GM18517 (cell line): ENCODE results near the gene REPS1.
"Not testable (repeated sequence)": the region's sequence is repeated elsewhere in the genome, so short reads cannot be mapped to it uniquely, and the experiment has no call there.

Source experiments
- ATAC-seq: cut with Tn5 transposase; IDR thresholded peaks from one replicate; pipeline ENCODE4 v1.9.1; 2021; ENCODE audit warnings: mild to moderate bottlenecking, moderate library complexity; ENCODE audit not compliant: unreplicated experiment

The REPS1 gene

DNA sequence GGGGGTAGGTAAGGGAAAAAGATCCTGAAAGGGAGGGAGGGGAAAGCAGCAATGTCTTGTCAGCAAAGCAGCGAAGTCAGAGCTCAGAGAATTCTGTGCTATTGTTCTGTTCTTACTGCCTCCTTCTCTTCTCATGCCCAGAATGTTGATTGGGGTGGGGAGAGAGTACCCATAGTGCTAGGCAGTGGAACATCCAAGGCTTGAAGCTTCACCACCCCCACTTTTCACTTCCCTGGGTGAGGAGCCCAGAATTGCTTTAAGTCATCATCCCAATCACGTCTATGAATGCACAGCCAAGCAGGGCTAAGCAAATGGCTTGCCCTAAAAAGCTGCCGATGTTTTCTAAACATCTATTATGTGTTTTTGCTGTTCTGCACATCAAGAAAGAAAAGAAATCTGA, 16.5 kb downstream of the REPS1 start:
- ATAC-seq = no peak

DNA sequence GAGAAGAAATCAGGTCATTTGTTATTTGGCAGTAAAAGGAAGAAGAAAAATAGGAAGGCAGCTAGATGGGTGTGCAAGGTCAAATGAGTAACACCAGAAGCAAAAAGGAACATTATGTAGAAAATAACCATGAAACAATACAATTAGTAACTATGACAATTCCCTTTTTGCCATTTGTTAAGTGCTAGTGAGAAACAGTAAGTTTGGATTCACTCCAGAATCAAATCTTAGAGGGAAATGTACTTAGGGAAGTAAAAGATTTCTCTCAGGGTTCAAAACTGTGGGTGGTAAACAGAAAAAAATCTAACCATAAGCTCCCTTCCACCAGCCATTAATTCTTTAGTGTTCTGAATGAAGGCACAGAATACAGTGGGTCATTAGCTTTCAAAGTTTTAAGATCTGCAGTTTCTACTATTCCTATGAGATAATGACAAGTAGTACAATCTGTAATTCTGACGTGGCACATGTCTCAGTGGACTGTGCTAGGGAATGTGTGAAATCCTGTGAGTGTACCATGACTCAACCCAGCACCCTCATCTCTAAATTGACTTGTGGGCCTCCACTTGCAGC, 17.1 kb downstream of the REPS1 start:
- ATAC-seq = no peak

DNA sequence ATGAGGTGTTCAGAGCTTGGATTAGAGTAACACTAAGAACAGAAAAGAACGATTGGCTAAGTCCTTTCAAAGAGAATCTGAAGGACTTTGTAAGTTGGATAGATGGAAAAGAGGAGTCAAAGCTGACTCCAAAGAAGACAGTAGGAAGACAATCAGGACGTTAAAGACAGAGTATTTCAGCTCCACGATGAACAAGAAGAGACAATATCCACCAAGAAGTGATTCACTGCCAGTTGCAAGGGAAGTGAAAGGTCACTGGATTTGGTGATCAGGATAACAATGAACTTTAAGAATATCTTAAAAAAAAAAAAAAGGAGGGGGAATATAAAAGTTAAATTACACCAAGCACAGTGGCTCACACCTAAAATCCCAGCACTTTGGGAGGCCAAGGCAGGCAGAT, 17.9 kb downstream of the REPS1 start:
- no peak for ATAC-seq

DNA sequence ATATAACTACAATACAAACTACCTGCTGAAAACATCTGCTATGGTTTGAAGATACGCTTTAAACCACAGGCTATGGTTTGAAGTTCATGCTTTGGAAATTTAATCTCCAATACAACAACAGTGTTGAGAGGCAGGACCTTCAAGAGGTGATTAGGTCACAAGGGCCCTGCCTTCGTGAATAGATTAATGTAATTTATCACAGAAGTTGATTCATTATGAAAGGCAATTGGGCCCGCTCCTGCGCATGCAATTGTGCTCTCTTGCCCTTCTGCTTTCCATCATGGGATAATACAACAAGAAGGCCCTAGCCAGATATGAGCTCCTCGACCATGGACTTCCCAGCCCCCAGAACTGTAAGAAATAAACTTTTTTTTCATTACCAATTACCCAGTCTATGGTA, 21.2 kb downstream of the REPS1 start:
- ATAC-seq = no peak

DNA sequence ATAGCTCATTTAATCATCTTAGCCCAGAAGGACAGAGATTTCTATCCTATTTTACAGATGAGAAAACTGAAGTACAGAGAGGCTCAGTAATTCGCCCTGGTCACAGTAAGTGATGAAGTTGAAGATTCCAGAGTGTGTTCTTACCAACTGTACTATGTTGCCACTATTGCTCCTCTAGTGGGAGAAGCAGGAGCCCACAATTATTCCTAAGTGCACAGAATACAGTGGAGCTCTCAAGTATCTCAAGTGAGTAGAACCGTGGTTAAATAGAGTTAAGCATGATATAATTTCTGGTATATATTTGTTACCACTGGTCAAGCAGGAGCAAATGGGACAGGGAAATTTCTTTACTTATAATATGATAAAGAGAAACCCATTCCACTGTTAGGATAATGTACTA, 22.1 kb downstream of the REPS1 start:
- ATAC-seq = no peak

DNA sequence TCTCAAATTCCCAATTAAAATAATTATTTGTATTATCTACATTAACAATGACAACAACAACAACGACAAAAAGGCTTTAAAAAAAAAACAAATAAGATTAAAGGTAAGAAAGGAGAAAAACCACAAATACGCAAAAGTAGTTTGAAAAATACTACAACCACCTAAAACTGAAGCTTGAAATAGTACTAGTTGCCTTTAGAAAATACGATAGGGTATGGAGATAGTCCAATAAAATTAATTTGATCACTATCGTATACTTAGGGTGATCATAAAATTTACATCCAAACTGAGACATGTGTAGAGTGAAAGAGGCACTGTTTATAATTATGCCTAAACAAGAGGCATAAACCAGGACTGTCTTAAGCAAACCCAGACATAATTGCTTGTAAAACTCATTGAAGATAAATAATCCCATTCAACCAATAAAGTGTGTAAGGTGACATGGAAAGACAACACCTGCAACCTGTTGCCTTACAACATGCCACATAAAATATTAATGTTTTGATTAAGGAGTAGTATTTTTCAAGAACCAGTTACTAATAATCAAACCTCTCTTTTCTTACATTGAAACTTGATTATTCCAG, 22.7 kb downstream of the REPS1 start:
- ATAC-seq = no peak

DNA sequence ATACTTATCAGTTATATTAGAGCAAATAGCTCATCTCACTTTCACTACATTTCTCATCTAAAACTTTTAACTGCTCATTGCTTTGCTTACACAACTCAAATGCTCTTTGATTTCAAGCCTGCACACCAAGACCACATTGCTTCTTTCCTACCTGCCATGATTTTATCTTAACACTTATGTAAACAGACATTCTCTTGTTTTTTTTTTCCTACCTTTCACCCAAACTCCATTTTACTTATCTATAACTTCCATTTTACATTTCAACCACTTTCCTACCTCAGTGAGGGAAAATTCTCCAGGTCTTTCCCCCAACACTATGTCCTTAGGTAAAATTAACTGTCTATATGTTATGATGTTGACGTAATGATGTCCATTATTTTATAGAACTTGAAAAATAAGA, 24.0 kb downstream of the REPS1 start:
- no peak for ATAC-seq

DNA sequence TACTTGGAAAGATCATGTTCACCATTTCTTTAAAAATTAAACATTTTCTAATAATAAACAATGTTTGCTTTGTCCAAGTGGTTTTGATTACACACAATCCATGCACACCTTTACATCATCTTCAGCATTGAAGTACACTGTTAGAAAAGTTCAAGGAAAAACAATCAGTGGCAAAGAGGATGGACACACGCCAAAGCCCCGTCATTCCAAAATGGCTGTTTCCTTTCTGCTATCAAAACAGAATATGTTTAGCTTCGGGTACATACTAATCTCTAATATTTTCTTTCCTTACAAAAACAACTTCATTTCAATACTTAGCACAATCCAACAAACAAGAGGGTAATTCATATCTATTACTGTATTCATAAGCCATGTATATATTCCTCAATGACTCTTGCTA, 24.5 kb downstream of the REPS1 start:
- ATAC-seq = no peak

DNA sequence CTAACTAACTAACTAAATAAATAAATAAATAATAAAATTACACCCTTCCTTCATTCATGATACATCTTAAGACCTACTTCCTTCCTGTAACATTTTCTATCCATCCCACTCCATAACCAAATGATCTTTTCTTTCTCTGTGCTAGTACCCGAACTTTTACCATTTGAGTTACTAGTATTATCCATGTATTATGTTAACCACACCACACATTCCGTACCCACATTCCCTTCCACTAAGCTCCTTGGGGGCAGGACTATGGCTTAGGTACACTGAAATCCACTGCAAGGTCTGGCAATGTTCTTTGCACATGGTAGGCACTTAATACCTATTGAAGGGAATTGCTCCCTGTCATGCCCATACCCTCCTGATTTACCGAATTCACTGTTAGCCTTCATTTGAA, 24.9 kb downstream of the REPS1 start:
- no peak for ATAC-seq

DNA sequence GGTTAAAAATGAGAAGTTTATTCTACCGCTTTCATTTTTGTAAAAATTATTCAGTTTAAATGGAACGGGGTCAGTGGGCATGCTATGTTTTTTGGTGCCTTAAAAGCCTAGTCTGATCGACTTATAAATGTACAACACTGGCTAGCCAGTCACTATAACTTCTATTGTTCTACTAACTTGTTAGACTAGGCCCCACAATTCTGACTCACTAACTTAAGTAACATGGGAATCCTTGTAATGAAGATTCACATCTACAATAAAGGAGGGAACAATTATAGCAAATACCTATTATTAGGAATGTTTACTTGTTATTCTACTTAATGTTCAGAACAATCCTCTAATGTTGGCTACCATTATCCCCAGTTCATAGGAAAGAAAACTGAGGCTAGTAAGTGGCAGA, 28.5 kb downstream of the REPS1 start:
- no peak for ATAC-seq

DNA sequence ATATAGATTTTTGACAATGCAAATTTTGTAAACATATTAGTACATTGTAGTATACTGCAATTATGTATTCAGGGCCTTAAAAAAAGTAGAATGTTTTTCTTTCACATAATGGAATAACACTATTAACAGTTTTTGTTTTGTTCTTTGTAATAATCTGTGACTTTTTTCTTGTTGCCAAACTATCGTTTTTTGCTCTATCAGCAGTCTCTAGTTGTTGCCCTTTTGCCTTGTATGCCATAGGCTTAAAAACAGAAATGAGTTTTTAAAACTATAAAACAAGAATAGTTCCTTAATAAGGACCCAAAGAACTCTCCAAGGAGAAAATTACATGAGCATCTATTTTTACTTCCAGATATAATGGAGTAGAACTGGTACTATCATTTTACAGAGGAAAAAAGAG, 29.5 kb downstream of the REPS1 start:
- no peak for ATAC-seq

DNA sequence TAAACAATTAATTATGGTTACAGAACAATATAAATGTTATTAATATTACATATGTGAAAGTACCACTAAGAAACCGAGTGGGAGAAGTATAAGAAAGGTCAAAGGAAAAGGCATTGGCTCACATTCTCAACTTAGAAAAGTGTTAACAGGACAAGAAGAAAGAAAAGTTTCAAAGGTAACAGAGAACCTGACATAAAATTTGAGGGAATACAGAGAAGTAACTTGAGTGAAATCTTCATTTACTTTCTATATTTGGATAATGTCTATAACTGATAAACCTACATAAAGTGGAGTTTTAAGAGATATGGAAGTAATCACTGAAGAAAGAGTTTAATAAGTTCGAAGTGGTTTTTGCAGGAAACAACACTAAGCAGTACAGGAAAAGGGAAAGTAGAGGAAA, 30.1 kb downstream of the REPS1 start:
- ATAC-seq = no peak

DNA sequence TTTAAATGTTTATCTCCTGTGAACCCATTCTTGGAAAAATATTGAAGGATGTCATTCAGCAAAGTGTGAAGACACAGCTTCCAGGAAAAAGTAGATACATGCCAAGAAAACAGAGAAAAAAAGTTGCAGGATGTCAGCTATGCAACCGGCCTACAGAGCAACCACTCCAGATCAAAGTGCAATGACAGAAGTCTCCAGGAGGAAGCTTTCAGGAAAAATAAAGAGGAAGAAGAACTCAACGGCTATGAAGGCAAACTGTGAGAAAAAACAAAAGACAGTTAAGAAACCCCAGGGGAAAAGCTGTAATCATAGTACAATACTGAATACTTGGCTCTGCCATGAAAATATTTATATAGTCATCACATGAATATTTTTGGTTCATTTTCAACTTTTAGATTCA, 30.6 kb downstream of the REPS1 start:
- ATAC-seq = no peak

DNA sequence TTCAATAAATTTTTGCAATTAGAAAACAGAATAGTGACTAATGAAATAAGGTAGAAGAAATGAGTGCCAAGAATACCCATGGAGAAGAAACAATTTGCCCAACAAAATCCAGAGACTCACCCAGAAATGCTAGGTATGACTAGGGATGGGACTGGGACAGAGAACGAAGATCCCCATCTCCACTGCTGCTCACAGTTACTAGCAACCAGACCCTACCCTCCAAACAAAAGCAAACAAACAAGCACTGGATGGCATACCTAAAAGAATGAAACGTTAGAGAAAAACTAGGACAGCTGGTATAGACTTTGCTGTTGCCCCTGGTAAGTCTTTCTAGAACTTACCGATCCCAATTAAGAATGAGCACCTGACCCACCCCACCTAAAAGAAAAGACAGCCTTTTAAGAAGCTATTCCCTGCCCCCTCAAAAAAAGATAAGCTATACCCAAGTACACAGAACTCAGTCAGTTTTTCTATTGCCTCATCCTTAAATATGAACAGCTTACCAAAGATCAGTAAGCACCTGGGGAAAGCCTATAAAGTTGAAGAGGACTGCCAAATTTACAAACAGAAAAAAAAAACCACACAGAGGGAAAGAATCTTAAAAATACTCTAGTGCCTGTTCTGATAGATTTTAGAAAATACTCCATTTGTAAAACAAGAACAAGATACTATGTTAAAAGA, 31.7 kb downstream of the REPS1 start:
- no peak for ATAC-seq

DNA sequence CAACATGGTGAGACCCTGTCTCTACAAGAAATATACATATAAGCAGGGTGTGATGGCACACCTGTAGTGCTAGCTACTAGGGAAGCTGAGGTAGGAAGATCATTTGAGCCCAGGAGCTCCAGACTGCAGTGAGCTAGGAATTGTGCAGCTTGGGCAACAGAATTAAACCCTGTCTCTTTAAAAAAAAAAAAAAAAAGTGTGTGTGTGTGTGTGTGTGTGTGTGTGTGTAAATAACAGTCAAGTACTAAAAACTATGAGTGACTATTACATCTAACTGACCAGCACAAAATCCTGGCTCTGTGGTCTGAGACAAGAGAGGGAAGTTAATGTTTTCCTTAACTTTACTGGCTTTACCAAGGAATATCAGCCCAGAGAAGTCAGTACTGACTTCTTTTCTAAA, 32.8 kb downstream of the REPS1 start:
- no peak for ATAC-seq

DNA sequence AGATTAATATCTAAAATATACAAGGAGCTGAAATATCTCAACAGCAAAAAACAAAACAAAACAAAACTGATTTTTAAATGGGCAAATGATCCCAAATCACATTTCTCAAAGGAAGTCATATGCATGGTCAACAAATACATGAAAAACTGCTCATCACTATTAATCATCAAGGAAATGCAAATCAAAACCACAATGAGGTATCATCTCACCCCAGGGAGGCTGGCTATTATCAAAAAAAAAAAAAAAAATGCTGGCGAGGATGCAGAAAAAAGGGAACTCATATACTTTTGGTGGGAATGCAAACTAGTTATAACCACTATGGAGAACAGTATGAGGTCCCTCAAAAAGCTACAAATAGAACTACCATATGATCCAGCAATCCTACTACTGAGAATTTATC, 34.6 kb downstream of the REPS1 start:
- no peak for ATAC-seq

DNA sequence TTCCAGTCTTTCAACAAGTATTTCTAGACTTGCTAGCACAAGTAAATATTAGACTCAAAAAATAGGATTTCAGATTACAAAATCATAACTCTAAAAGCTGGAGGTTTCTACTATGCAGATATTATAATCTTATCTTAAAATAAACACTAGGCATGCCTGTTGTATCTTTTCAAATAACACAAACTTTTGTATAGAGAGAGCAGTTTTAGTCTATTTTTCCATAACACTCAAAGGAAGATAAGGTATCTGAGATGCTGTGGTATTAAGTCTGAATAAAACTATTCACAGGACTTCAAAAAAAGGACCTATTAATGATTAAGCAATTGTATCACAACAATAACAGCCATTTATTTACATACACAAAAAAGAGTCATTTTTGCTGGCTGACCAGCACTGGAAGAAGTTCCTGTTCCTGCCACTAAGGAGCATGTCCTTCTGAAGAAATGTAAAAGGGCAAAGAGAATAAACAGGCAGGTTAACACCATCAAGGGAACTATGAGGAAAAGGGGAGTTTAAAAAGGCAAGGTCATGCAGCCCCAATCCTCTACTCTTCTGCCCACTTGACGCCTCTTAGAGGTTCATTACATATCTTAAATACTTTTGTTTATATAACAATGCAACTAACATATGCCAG, 39.4 kb downstream of the REPS1 start:
- ATAC-seq = no peak

DNA sequence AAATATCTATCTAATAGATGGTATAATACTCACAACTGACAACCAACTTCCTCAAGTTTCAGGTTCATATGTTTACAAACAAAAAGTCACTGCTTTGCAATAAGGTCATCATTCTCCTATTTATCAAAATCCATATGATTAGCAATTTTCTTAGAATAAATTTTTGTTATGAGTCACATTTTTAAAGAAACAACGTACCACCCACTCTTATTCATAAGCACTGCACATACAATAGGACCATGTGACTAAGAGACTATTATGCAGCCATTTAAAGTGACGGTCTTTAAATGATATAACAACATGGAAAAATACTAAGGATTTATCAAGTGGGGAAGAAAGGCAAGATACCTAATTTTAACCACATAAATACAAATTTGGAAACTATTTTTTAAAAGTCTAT, 40.0 kb downstream of the REPS1 start:
- no peak for ATAC-seq

DNA sequence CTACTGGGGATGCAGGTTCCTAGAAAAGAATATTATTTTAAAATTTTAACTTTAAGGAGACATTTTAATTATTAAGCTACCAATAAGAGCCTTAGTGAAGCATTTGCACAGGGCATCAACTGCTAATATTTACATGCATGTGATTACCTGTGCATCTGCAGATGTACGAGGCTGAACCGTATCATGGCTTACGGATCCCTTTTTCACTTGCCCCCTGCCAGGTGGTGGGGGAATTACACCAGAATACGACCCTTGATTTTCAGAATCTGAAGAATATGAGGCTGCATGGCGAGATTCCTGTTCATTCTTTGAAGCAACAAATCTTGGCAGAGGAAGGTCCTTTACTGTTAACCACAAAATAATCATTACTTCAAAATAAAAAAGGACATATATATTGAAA, 42.7 kb downstream of the REPS1 start:
- no peak for ATAC-seq

DNA sequence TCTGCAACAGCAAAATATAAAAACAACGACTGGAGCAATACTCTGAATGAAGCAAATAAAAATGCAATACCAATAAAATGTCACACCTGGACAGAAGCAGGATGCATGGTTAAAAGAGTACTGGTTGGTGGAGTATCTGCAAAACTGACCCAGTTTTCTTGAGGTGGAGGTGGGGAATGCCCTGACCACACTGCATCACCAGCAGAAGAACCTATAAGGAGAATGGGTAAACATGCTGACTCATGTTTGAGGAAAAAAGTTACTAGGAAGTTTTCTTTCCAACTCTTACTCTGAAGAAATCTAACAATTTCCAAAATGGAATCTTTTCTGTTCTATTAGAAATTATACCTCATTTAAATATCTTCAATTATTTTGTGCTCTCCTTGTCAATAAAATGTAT, 43.6 kb downstream of the REPS1 start:
- no peak for ATAC-seq

DNA sequence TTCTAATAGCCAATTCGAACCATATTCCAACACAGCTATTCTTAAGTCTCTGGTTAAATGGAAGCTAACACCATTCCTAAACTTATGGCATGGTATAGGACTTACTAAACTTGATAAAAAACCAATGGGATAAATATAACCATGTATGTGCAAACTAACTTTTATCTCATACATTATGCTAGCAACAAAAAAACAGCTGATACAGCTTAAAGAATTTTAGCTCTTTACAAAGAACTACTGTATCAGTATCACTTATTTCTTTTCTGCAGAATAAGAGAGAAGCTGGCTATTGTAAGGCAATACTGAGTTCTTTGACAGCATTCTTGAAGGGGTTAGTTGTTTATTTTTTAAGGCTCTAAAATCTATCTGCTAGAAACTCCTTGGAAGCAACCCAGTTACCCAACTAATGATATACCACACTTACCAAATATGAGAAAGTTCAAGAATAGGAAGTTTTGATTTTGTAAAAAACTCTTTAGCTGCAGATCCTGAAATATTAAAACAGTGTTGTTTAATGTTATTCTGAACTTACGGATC, 44.9 kb downstream of the REPS1 start:
- no peak for ATAC-seq

DNA sequence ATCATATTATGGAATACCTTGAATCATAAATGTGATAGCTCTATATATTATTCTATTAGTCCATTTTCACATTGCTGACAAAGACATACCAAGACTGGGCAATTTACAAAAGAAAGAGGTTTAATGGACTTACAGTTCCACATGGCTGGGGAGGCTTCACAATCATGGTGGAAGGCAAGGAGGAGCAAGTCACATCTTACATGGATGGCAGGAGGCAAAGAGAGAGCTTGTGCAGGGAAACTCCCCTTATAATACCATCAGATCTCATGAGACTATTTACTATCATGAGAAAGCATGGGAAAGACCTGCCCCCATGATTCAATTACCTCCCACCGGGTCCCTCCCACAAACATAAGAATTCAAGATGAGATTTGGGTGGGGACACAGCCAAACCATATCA, 51.2 kb downstream of the REPS1 start:
- ATAC-seq = not testable (repeated sequence)
